ENCODE measurements around the gene MYH10.
A peak's percentile ranks its signal among the peaks of the same experiment; 100 is the strongest.

MYH10 gene

GRCh38 chr17:8647956-8648355 lies 17.4 kb upstream of the MYH10 start:
- DNase-seq: no peak

GRCh38 chr17:8647202-8647601 lies 16.7 kb upstream of the MYH10 start:
- no peak for DNase-seq

- DNase-seq: no peak
Observed at GRCh38 chr17:8644507-8644902, 14.0 kb upstream of the MYH10 start.

- DNase-seq: no peak
Observed at GRCh38 chr17:8643855-8644506, 13.5 kb upstream of the MYH10 start.

- DNase-seq: no peak
Observed at GRCh38 chr17:8639709-8640108, 9.2 kb upstream of the MYH10 start.

GRCh38 chr17:8632061-8632460 lies 1.5 kb upstream of the MYH10 start:
- no peak for DNase-seq

- no peak for DNase-seq
Observed at GRCh38 chr17:8631554-8631877, 991 bp upstream of the MYH10 start.

GRCh38 chr17:8630802-8631553 lies 453 bp upstream of the MYH10 start:
- DNase-seq: peak; percentile 96

- DNase-seq: no peak
Observed at GRCh38 chr17:8629371-8630226, 926 bp downstream of the MYH10 start.

GRCh38 chr17:8628609-8629169 lies 1.8 kb downstream of the MYH10 start:
- no peak for DNase-seq

GRCh38 chr17:8628172-8628571 lies 2.4 kb downstream of the MYH10 start:
- no peak for DNase-seq

- DNase-seq: no peak
Observed at GRCh38 chr17:8623591-8623990, 6.9 kb downstream of the MYH10 start.

GRCh38 chr17:8622191-8622590 lies 8.3 kb downstream of the MYH10 start:
- no peak for DNase-seq

- no peak for DNase-seq
Observed at GRCh38 chr17:8621585-8621984, 8.9 kb downstream of the MYH10 start.

- no peak for DNase-seq
Observed at GRCh38 chr17:8619294-8619693, 11.2 kb downstream of the MYH10 start.

- DNase-seq: no peak
Observed at GRCh38 chr17:8618825-8619224, 11.7 kb downstream of the MYH10 start.

- DNase-seq: no peak
Observed at GRCh38 chr17:8614988-8615387, 15.5 kb downstream of the MYH10 start.

GRCh38 chr17:8611619-8612298 lies 18.8 kb downstream of the MYH10 start:
- DNase-seq: no peak

GRCh38 chr17:8611137-8611536 lies 19.4 kb downstream of the MYH10 start:
- DNase-seq: no peak

GRCh38 chr17:8610558-8610957 lies 20.0 kb downstream of the MYH10 start:
- DNase-seq: no peak

- DNase-seq: no peak
Observed at GRCh38 chr17:8609910-8610309, 20.6 kb downstream of the MYH10 start.

GRCh38 chr17:8608001-8608400 lies 22.5 kb downstream of the MYH10 start:
- no peak for DNase-seq

GRCh38 chr17:8606401-8606800 lies 24.1 kb downstream of the MYH10 start:
- DNase-seq: no peak

Data from activated CD4-positive, alpha-beta T cell treated with anti-CD3 and anti-CD28 coated beads, Interleukin-2, amount 50 U/mL, for 16 hours (primary cell).